HG03135 (cell line): ENCODE measurements around the gene RC3H2.
"Not testable (repeated sequence)": the region's sequence is repeated elsewhere in the genome, so short reads cannot be mapped to it uniquely, and the experiment has no call there.

Experiments used
- ATAC-seq: cut with Tn5 transposase; IDR thresholded peaks from one replicate; pipeline ENCODE4 v1.9.1; 2021; ENCODE audit warnings: mild to moderate bottlenecking, moderate library complexity; ENCODE audit not compliant: unreplicated experiment

RC3H2 gene

DNA sequence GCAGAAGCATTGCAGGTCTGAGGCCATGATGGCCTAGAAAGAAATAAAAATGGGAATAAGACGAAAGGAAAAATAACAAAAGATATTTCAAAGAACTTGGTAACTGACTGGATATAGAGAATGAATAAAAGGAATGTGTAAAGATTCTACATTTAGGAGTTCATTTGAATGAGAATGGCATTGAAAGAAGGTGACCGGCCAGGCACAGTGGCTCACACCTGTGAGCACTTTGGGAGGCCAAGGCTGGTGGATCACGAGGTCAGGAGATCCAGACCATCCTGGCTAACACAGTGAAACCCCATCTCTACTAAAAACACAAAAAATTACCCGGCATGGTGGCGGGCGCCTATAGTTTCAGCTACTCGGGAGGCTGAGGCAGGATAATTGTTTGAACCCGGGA lies 17.6 kb upstream of the RC3H2 start:
- ATAC-seq, result no peak

DNA sequence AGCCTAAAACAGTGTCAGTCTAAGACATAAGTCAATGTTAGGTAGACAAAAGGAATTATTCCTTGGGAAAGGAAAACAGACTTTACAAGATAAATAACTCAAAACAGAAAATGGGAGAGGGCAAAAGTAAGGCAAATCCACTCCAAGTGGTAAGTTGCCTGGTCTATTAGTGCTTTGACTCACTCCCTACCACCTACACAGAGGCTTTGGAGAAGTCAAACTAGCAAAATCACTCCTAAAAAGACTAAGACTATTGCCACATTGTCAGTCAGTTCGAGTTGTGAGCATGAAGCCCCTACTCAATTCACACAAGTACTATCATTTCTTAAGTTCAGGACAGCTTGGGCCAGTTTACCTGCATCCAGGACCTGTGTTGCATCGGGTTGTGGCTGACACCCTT lies 13.2 kb upstream of the RC3H2 start:
- no peak for ATAC-seq

DNA sequence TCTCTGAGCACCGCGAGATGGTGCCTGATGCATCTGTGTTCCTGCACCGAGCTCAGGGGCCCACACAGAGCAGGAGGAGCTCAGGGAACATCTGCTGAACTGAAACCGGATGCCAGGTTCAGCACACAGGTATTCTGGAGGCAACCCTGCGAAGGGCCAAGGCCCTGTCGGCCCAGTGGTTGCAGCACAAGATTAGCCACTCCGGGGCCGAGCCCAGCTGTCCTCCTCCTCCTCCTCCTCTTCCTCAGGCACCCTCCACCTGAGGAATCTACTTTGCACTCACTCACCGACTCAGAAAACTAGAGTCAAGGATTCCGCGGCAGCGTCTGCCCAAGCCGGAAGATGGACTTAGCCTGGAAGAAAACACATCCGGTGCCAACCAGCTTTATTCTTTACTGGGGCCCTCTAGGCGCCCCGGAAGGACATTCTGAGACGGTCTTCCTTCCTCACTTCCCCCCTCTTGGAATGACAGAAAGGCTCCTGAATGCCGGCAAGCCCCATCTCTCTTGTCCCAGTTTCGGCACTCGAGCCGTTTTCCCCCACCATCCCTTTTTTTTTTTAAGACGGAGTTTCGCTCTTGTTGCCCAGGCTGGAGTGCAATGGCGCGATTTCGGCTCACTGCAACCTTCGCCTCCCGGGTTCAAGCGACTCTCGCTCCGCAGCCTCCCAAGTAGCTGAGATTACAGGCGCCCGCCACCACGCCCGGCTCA lies 8.0 kb upstream of the RC3H2 start, which contains the start of gene ZBTB6:
ZBTB6 (minus strand) TSS at position 360 of the 710 bp plus-strand sequence. CDS start 1,251 bp downstream, outside the sequence.
- ATAC-seq, result peak; percentile 98

DNA sequence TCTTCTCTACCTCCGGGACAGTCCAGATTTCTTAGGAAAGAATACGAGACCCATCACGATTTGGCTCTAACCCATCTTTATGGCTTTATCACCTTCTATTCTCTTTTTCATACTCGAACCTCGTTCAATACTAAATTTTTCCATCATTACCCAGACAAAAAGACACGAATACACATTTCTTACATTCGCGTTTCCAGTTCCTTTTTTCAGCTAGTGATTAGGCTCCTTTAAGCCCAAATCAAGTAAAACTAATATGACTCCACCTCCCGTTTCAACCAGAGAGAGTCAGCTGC lies 7.5 kb upstream of the RC3H2 start:
- no peak for ATAC-seq

DNA sequence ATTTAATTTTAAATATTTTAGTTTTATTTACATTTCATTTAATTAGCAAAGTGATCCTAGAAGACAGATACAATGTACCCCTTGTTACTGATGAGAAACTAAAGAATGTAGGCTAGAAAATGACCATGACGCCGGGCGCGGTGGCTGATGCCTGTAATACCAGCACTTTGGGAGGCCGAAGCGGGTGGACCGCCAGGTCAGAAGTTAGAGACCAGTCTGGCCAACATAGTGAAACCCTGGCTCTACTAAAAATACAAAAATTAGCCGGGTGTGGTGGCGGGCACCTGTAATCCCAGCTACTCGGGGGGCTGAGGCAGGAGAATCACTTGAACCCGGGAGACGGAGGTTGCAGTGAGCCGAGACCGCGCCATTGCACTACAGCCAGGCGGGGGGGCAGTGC lies 963 bp upstream of the RC3H2 start:
- ATAC-seq, result not testable (repeated sequence)

DNA sequence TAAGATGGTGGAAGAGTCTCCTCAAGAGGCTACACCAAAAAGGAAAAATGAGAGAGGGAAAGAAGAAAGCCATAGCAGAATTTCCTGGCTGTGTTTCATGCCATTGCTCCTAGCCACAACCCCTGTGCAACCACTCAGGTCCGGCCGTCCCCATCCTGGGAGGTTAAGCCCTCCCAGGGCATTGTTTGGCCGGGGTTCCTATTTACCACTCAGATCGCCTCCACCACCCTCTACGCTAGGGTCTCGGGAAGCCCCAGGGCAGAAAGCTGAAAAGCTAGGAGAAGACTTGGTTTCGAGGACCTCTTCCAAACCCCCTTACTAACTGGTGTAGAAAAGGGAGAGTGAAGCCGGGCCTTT lies 715 bp downstream of the RC3H2 start:
- ATAC-seq, result peak; percentile 32

DNA sequence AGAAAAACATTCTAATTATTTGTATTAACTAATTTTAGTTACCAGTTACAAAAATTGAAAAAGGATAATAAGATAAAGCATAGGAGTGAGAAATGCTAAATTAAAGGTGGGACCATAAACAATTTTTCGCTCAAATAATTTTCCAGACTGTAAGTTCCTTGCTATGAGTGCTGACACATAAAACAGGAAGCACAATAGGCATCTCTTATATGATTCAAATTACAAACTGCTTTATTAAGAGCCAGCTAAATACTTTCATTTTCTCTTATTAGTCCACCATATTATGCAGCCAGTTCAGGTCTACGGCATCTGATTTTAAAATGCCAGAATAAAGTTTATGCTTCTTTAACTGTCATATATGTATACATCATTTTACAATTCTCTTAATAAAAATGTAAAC lies 4.4 kb downstream of the RC3H2 start:
- no peak for ATAC-seq

DNA sequence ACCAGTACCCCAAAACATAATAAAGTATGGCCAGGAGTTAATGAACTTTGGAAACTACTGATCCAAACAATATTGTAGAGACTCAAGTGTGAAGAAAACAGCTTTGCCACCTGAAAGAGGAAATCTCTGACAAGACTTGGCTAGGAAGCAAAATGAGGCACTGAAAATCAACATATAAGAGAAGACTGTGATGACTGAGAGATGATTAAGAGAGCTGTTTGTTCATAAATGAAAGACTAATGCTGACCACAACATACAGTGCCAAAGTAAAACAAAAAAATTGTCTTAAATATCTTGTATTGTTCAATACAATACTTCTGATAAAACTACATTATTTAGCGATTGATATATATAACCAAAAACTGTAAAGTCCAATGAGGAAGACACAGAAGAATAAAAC lies 7.2 kb downstream of the RC3H2 start:
- no peak for ATAC-seq

DNA sequence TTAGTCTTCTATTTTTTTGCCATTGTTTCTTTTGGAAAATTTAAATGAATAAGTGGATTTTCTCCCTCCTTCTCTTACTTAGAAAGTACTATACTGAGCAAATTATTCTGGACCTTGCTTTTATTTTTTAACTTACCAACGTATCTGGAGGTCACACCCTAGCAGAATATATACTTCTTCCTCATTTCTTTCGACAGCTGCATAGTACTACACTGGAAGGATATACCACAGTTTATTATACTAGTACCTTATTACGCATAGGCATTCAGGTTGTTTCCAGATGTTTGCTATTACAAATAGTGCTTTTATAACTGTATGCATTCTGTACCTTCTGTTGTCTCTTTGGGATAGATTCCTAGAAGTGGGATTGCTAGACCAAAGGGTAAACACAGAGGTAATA lies 16.7 kb downstream of the RC3H2 start:
- no peak for ATAC-seq

DNA sequence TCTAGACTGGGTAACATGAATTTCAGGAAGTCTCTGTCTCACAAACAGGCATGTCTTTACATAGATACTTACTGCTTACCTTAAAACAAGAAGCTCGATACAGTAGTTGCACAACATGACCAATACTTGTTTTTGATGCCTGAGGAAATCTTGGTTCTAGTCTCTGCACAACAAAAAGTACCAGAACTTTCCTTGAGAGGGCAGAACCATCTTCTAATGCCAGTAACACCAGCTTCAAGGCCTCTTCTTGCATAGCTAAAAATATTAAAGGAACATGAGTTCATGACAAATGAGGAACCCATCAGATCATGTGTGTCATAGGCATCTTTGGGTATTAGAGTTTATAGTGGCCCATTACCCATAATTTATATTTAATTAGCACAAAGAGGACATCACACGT lies 22.0 kb downstream of the RC3H2 start:
- ATAC-seq, result no peak

DNA sequence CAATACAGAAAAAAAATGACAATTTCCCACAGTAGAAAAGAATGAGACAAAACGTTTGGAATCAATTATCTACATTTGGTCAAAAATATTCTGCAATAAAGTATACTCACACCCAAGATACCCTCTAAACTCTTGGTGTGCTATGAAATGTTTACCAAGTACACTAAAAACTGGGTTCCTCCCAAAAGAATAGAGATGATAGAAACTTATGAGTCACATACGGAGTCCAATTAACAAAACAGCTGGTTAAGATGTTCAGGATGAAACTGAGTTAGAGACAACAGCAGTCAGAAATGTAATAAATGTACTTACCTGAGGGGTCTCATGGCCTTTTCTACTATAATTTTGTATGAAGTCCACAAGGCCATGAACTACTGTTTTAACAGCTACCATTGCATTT lies 25.7 kb downstream of the RC3H2 start:
- ATAC-seq, result no peak

DNA sequence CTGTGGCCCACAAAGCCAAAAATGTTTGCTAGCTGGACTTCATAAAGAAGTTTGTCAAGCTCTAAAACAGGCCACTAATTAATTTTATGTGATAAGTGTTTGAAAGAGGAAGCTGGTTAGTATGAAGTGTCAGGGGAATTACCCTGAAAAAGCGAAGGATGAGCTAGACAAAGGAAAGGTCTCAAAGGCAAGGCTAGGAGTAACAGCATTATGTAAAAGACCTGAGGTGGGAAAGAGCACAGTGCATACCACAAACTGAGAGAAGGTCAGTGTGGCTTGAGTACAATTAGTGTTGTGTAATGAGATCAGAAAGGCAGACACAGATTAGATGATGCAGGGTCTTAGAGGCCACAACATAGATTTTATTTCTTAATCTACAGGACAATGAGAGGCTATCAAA lies 29.6 kb downstream of the RC3H2 start:
- ATAC-seq, result no peak

DNA sequence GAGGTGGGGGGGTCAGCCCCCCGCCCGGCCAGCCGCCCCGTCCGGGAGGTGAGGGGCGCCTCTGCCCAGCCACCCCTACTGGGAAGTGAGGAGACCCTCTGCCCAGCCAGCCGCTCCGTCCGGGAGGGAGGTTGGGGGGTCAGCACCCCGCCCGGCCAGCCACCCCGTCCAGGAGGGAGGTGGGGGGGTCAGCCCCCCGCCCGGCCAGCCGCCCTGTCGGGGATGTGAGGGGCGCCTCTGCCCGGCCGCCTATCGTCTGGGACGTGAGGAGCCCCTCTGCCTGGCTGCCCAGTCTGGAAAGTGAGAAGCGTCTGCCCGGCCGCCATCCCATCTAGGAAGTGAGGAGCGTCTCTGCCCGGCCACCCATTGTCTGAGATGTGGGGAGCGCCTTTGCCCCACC lies 37.9 kb downstream of the RC3H2 start:
- ATAC-seq, result not testable (repeated sequence)

DNA sequence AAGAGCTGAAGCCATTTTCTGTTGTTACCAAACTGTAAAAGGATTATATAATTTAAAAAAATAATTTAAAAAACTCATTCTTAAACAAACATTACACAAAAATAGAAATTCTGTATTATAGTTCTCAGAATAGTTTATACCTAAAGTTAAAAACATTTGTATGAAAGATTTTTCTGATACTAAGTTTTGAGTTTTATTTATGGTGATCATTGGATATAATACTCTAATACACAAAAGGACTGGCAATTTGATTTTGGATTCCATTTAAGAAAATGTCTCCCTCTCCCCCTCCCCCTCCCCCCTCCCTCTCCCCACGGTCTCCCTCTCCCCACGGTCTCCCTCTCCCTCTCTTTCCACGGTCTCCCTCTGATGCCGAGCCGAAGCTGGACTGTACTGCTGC lies 39.1 kb downstream of the RC3H2 start:
- ATAC-seq, result no peak

DNA sequence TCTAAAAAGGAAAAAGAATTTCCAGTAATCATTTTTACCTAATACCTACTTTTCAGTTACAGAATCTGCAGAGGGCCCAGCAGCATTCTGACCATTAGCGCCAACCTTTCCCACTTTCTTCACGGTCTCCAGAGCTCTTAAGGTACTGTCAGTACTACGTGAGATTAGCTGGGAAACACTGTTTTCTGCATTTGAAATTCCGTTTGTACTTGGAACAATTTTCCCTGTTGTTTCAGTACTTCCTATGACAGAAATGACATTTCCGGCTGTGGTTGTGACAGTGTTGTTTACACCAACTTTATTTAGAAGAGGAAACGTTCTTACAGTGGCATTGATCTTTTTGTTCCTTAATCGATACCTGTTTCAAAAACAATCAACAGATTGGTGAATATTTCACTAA lies 39.9 kb downstream of the RC3H2 start:
- ATAC-seq, result no peak

DNA sequence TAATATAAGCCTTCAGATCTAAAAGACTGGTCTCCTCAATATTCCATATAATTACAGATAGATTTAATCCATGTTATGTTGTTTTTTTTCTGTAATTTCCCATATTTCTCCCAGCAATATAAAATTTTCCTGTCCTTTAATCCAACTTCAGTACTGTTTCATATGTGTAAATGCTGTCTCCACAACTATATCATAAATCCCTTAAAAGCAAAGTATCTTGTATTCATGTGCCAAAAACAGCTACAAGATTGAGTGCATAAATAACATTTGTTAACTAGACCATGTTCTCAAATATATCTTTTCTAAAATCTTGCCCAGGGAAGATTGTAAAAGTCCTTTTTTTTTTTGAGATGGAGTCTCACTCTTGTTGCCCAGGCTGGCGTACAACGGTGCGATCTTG lies 41.8 kb downstream of the RC3H2 start:
- no peak for ATAC-seq

DNA sequence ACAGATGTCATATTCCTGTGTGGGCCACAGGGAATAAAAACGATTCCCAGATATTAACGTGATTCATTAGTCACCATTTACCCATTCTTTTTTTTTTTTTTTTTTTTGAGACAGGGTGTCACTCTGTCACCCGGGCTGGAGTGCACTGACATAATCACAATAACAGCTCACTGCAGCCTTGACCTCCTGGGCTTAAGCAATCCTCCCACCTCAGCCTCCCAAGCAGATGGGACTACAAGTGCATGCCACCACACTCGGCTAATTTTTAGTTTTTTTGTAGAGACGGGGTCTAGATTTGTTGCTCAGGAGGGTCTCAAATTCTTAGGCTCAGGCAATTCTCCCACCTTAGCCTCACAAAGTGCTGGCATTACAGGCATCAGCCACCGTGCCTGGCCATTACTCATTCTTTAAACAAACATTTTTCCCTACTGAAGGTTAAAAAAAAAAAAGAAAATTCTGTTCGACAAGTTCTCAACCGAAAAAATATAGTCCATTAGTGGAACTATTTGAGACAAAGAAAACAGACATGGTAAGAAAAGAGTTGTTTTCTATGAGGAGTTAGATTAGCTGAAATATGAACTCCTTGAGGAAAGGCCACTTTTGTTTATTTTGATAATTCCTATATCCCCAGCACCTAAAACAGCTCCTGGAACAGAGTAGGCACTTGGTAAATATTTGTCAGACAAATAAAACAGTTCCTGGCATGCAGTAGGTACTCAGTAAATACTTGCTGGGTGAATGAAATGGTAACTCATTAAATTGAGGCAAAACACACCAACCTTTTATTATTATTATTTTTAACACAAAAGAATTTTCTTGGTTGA lies 44.6 kb downstream of the RC3H2 start:
- no peak for ATAC-seq

DNA sequence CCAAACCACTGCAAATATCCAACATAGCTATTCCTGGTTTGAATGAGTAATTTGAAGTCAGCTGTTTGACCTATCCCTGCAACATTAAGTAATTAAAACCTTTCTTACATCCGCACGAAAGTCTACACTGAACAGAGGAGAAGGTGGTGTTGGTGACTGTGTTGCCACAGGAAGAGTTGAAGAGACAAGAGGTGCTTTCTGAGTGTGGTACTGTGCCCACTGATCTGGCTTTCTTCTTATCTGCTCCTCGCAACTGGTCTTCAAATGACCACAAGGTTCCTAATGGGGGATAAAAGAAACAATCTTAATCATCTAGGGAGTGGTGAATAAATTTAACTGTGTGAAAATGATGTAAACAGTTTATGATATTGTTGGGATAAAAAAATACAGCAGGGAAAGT lies 47.3 kb downstream of the RC3H2 start:
- no peak for ATAC-seq

DNA sequence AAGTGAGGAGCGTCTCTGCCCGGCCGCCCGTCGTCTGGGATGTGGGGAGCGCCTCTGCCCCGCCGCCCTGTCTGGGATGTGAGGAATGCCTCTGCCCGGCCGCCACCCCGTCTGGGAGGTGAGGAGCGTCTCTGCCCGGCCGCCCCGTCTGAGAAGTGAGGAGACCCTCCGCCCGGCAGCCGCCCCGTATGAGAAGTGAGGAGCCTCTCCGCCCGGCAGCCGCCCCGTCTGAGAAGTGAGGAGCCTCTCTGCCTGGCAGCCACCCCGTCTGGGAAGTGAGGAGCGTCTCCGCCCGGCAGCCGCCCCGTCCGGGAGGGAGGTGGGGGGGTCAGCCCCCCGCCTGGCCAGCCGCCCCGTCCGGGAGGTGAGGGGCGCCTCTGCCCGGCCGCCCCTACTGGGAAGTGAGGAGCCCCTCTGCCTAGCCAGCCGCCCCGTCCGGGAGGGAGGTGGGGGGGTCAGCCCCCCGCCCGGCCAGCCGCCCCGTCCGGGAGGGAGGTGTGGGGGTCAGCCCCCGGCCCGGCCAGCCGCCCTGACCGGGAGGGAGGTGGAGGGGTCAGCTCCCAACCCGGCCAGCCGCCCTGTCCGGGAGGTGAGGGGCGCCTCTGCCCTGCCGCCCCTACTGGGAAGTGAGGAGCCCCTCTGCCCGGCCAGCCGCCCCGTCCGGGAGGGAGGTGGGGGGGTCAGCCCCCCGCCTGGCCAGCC lies 52.9 kb downstream of the RC3H2 start:
- ATAC-seq, result not testable (repeated sequence)

DNA sequence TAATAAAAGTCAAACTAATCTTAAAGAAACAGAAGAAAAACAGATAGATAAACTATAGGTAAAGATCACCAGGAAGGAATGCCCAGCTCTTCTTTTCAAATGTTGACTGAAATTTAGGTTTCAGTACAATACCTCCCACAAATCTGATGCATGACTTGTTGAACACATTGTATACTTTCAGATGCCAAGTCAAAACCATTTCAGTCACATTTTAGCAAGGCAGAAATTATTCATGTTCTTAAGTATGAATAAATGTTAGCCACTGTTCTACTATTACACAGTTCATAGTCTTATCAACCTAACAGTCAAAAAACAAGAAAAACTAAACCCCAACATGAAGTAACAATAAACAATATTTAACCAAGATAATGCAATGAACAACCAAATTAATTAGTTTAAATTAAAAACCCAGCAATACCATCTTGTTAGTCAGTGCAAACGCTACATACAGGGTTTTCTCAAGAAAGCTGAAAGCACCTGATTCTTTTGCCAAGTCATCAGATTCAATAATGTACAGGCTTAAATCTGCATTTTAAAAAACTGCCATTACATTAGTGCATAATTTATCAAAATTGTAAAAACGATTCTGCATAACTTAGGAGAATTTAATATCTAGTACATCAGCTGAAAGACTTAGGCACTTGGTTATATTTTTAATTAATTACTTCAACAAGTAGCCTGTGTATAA lies 56.8 kb downstream of the RC3H2 start:
- ATAC-seq, result no peak

DNA sequence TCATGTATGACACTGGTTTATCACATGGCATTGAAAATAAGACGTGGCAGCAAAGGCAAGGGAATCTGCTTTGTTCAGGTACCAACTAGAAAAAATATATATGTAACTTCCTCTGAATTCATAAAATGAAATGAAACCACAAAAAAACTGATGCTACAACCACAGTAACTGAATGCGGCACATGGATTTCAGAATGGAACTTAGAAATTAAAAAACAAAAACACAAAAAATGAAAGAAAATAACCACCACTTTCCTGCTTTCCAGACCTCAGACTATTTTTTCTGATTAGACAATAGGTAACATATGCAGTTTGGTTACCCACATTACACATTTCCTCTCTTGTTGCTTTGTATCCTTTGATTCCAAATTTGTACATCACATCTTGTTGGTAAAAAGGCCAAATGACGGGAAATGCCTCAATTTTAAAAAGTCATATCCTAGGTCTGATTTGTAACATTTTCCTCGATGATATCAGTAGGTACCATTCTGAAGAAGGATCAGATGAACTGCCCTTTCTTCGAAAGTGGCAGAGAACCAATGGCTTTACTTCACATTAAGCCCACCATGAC lies 58.7 kb downstream of the RC3H2 start:
- no peak for ATAC-seq
